HG03571 (cell line): ENCODE data around the gene KCNK18.
"Not testable (repeated sequence)": the region's sequence is repeated elsewhere in the genome, so short reads cannot be mapped to it uniquely, and the experiment has no call there.

Experiments used
- ATAC-seq: cut with Tn5 transposase; IDR thresholded peaks from one replicate; pipeline ENCODE4 v1.9.1; 2021; ENCODE audit not compliant: unreplicated experiment

KCNK18 gene

GRCh38 chr10:117170244-117170643 is 27.0 kb upstream of the KCNK18 start:
- ATAC-seq, result no peak

GRCh38 chr10:117174439-117175214 is 22.7 kb upstream of the KCNK18 start:
- ATAC-seq, result peak; percentile 80

GRCh38 chr10:117175215-117175900 is 21.9 kb upstream of the KCNK18 start:
- ATAC-seq, result peak; percentile 35

GRCh38 chr10:117175901-117176534 is 21.3 kb upstream of the KCNK18 start:
- peak; percentile 58 for ATAC-seq

GRCh38 chr10:117178190-117178589 is 19.1 kb upstream of the KCNK18 start:
- ATAC-seq, result no peak

GRCh38 chr10:117184296-117184695 is 13.0 kb upstream of the KCNK18 start:
- ATAC-seq, result no peak

GRCh38 chr10:117184821-117185220 is 12.5 kb upstream of the KCNK18 start:
- no peak for ATAC-seq

GRCh38 chr10:117185817-117186216 is 11.5 kb upstream of the KCNK18 start:
- not testable (repeated sequence) for ATAC-seq

- ATAC-seq, result no peak
Observed at GRCh38 chr10:117186832-117187615, 10.3 kb upstream of the KCNK18 start.

GRCh38 chr10:117188371-117188770 is 8.9 kb upstream of the KCNK18 start:
- ATAC-seq, result no peak

GRCh38 chr10:117189557-117189956 is 7.7 kb upstream of the KCNK18 start:
- no peak for ATAC-seq

GRCh38 chr10:117198088-117198487 is 799 bp downstream of the KCNK18 start:
- no peak for ATAC-seq

GRCh38 chr10:117201826-117202225 is 4.5 kb downstream of the KCNK18 start:
- ATAC-seq, result no peak

- no peak for ATAC-seq
Observed at GRCh38 chr10:117204316-117204715, 7.0 kb downstream of the KCNK18 start.

GRCh38 chr10:117212176-117212575 is 14.9 kb downstream of the KCNK18 start:
- ATAC-seq, result no peak

GRCh38 chr10:117214401-117214800 is 17.1 kb downstream of the KCNK18 start:
- no peak for ATAC-seq

- no peak for ATAC-seq
Observed at GRCh38 chr10:117215079-117215478, 17.8 kb downstream of the KCNK18 start.

- no peak for ATAC-seq
Observed at GRCh38 chr10:117216028-117216427, 18.7 kb downstream of the KCNK18 start.

GRCh38 chr10:117216611-117217195 is 19.4 kb downstream of the KCNK18 start:
- peak; percentile 78 for ATAC-seq

GRCh38 chr10:117217196-117217761 is 20.0 kb downstream of the KCNK18 start:
- ATAC-seq, result no peak
